Measurements from ENCODE around the gene HMGCR.

Gene HMGCR

DNA sequence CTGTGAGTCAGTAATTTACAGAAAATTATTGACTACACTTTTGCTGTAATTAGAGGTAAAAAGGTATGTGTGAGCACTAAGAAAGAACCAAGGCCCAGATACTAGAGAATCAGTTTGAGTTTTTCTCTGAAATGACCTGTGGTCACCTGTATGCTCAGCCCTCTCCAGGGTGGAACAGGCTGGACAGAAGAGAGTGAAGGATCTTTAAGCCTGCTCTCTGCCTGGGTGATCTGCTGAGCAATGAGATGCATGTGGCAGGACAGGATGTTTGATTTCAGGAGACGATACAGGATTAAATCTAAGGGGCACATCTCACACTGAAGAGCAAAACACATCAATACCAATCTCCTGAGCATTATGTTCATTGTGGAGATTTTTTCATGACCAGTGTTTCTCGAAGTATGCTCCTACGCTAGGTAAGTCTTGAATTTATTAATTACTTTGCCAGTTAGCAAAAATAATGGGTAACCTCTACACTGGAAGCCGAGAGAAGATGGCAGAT lies 25.5 kb downstream of the HMGCR start:
- Histone ChIP-seq H3K36me3 (ENCODE audit: insufficient read depth) (peaks cover 11% of the 10 kb centered on the region; the same call in 1 of the 2 replicates), H3K79me2 (ENCODE audit: insufficient read depth, low read depth) (no peaks in the 10 kb centered on the region), H3K4me1 (ENCODE audit: low read depth, poor library complexity, severe bottlenecking) (peaks cover 18% of the 10 kb centered on the region), H3K27me3 (ENCODE audit: insufficient read depth, low read depth) (no peaks in the 10 kb centered on the region), H3K27ac (no peak overlapping the region), H3K4me3 (IDR thresholded peaks at IDR 0.05; ENCODE audit: insufficient read depth, low read depth, low read length) (no peak overlapping the region), H3K9ac (no peak overlapping the region), H3K4me2 (no peak overlapping the region), H2AFZ (ENCODE audit: low read depth) (no peak overlapping the region), H4K20me1 (ENCODE audit: insufficient read depth) (no peaks in the 10 kb centered on the region)
- TF ChIP-seq, protein P1, sequence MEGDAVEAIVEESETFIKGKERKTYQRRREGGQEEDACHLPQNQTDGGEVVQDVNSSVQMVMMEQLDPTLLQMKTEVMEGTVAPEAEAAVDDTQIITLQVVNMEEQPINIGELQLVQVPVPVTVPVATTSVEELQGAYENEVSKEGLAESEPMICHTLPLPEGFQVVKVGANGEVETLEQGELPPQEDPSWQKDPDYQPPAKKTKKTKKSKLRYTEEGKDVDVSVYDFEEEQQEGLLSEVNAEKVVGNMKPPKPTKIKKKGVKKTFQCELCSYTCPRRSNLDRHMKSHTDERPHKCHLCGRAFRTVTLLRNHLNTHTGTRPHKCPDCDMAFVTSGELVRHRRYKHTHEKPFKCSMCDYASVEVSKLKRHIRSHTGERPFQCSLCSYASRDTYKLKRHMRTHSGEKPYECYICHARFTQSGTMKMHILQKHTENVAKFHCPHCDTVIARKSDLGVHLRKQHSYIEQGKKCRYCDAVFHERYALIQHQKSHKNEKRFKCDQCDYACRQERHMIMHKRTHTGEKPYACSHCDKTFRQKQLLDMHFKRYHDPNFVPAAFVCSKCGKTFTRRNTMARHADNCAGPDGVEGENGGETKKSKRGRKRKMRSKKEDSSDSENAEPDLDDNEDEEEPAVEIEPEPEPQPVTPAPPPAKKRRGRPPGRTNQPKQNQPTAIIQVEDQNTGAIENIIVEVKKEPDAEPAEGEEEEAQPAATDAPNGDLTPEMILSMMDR (conservative IDR thresholded peaks at IDR 0.05; ENCODE audit: low read depth, low read length): no peak

DNA sequence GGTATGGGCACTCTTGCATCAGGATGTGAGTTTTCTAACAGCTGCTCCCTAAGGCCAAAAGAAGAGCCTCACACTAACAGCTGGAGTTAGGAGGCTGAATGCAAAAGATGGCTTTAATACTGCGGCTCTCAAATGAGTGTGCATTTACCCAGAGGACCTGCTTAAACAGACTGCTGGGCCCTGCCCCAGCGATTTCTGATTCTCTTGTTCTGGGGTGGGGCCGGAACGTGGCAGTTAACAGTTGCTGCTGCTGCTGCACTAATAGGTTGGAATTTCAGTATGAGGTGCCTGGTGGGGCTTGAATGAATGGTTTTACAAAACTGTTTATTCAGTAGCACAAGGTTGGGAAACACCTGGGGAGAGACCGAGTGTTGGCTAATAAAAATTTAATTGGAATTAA lies 26.1 kb downstream of the HMGCR start:
- peaks cover 24% of the 10 kb centered on the region for H3K4me1 ChIP-seq (ENCODE audit: low read depth, poor library complexity, severe bottlenecking)
- H3K36me3 ChIP-seq (ENCODE audit: insufficient read depth): peaks cover 11% of the 10 kb centered on the region; the same call in 1 of the 2 replicates

DNA sequence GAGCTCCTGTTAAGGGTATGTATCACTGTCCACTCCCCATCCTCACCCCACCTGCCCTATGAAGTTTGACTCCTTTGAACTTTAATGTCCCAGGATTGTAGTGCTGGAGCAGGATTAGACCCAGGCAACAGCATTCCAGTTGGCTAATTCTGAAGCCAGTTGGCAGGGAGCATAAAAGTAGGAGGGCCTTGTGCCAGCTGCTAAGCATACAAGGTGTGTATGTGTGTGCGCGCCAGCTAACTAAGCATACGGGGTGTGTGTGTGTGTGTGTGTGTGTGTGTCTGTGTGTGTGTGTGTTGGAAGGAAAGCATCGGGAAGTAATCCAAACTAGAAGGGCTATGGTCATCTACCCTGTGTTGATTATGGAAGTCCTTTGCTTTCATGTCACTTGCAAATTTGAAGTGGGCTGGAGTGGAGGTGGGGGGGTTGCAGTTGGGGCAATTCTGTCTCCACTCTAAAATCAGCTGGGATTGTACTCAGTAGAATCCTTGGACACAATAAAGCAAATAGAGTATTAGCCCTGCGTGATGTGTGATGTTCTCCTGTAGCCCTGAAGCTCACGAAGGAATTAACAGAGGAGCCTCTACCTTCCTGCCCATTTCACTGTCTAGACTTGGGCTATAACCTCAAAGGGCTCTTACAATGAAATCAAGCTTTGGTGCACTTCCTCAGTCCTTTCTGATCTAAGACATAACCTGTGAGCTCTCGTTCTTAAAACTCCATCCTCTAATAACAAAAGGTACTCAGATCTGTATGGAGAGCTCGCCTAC lies 26.9 kb downstream of the HMGCR start:
- Histone ChIP-seq H3K9ac (no peak overlapping the region), H3K4me3 (IDR thresholded peaks at IDR 0.05; ENCODE audit: insufficient read depth, low read depth, low read length) (no peak overlapping the region), H3K27me3 (ENCODE audit: insufficient read depth, low read depth) (no peaks in the 10 kb centered on the region), H3K4me2 (no peak overlapping the region), H3K79me2 (ENCODE audit: insufficient read depth, low read depth) (no peaks in the 10 kb centered on the region), H3K4me1 (ENCODE audit: low read depth, poor library complexity, severe bottlenecking) (peaks cover 25% of the 10 kb centered on the region), H4K20me1 (ENCODE audit: insufficient read depth) (no peaks in the 10 kb centered on the region), H2AFZ (ENCODE audit: low read depth) (no peak overlapping the region), H3K36me3 (ENCODE audit: insufficient read depth) (peaks cover 6% of the 10 kb centered on the region; the same call in 1 of the 2 replicates), H3K27ac (no peak overlapping the region)
- TF ChIP-seq, protein P1 (conservative IDR thresholded peaks at IDR 0.05; ENCODE audit: low read depth, low read length): no peak

More for the DNA sequence above, 26.1 kb downstream of the HMGCR start:
- Histone ChIP-seq H3K4me2 (no peak overlapping the region), H3K79me2 (ENCODE audit: insufficient read depth, low read depth) (no peaks in the 10 kb centered on the region), H4K20me1 (ENCODE audit: insufficient read depth) (no peaks in the 10 kb centered on the region), H2AFZ (ENCODE audit: low read depth) (no peak overlapping the region), H3K9ac (no peak overlapping the region), H3K27me3 (ENCODE audit: insufficient read depth, low read depth) (no peaks in the 10 kb centered on the region), H3K4me3 (IDR thresholded peaks at IDR 0.05; ENCODE audit: insufficient read depth, low read depth, low read length) (no peak overlapping the region), H3K27ac (no peak overlapping the region)
- TF ChIP-seq, protein P1 (conservative IDR thresholded peaks at IDR 0.05; ENCODE audit: low read depth, low read length): no peak

DNA sequence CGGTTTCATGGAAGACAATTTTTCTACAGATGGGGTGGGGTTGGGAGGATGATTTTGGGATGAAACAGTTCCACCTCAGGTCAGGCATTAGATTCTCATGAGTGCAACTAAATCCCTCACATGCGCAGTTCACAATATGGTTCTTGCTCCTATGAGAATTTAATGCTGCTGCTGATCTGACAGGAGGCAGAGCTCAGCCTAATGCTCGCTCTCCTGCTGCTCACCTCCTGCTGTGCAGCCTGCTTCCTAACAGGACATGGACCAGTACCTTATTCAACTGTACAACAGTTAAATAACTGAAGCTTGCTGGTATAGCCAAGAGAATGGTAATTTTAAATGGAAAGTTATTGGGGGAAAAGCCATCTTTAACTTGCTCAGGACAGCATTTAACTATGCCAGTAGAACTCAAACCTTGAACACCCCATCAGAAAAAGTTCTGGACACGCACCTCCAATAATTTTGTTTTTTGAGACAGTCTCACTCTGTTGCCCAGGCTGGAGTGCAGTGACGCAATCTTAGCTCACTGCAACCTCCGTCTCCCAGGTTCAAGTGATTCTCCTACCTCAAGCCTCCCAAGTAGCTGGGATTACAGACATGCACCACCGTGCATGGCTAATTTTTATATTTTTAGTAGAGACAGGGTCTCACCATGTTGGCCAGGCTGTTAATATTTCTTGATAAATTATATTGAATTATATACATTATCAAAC lies 27.7 kb downstream of the HMGCR start:
- Histone ChIP-seq H3K4me2 (no peak overlapping the region), H3K4me3 (IDR thresholded peaks at IDR 0.05; ENCODE audit: insufficient read depth, low read depth, low read length) (no peak overlapping the region), H3K9ac (no peak overlapping the region), H4K20me1 (ENCODE audit: insufficient read depth) (no peaks in the 10 kb centered on the region), H3K27me3 (ENCODE audit: insufficient read depth, low read depth) (no peaks in the 10 kb centered on the region), H3K79me2 (ENCODE audit: insufficient read depth, low read depth) (no peaks in the 10 kb centered on the region), H2AFZ (ENCODE audit: low read depth) (no peak overlapping the region), H3K36me3 (ENCODE audit: insufficient read depth) (peaks cover 5% of the 10 kb centered on the region; the same call in 1 of the 2 replicates), H3K27ac (no peak overlapping the region; the same call in 1 of the 2 replicates), H3K4me1 (ENCODE audit: low read depth, poor library complexity, severe bottlenecking) (peaks cover 25% of the 10 kb centered on the region)
- TF ChIP-seq, protein P1 (conservative IDR thresholded peaks at IDR 0.05; ENCODE audit: low read depth, low read length): no peak
